Right atrium auricular region (tissue), 2 donors: ENCODE results near the gene COL21A1. TPM values are rescaled to one million over a fixed set of nuclear protein-coding genes. Genes with fewer than 3 reads are reported as not detected.

Experiments used
- DNase-seq: peaks from one replicate; pipeline ENCODE4 v3.0.0-alpha.2; 2019; ENCODE audit warnings: low spot score
- H3K27ac ChIP-seq, 2 donors: fragments of 200-600 bp; sonication (generic); 1 replicate in 1 of 2; 2 replicates in 1 of 2; pipeline ENCODE4 v1.5.1; 2016 to 2019
- H3K27me3 ChIP-seq, 2 donors: fragments of 200-600 bp; sonication (generic); one replicate each; pipeline versions ENCODE4 v1.5.1 to v1.6.0; 2017 to 2019
- H3K36me3 ChIP-seq: fragments of 200-600 bp; sonication (generic); one replicate; pipeline ENCODE4 v1.5.1; 2016
- H3K4me1 ChIP-seq, 2 donors: fragments of 200-600 bp; sonication (generic); one replicate each; pipeline versions ENCODE4 v1.5.1 to v1.6.0; 2017 to 2019
- H3K4me3 ChIP-seq, 2 donors: fragments of 200-600 bp; sonication (generic); 1 replicate in 1 of 2; 2 replicates in 1 of 2; pipeline ENCODE4 v1.5.1; 2017 to 2019; ENCODE audit warnings: mild to moderate bottlenecking in 1 of 2, moderate library complexity in 1 of 2
- H3K9me3 ChIP-seq, 2 donors: fragments of 200-600 bp; sonication (generic); one replicate each; pipeline ENCODE4 v1.5.1; 2019
- total RNA-seq, 2 donors: library from RNA; depleted of rRNA; stranded (reverse); fragments of >200 nt; gene quantifications; one replicate each; pipeline ENCODE4 v1.1.0, GENCODE V29; 2016
- TF ChIP-seq, protein P1 (sequence below), 2 donors: fragments of 200-600 bp; sonication (generic); IDR thresholded peaks; one replicate each; pipeline ENCODE4 v1.5.1; 2019; ENCODE audit warnings: antibody characterized with exemption in 2 of 2

The COL21A1 gene
- total RNA-seq, 2 donors from 2014 or later = 13.6 to 89.7 TPM

DNA sequence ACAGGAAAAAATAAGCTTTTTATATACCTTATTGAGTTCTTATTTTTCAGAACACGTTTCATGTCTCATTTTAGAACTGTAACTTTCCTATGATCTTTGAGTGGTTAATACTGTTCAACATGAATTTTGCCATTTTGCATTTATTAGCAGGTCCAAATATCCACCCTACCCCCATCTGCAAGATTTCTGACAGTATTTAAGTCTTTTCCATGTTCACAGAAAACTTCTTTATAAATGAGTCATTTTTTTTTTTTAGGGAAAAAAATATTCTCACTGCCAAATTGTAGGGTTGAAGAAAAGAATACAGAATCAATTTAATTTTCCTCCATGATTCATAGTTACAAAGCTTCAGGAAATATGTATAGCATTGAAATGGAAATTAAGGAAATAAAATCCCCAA is 101.8 kb downstream of the COL21A1 start:
- Histone ChIP-seq H3K4me3 (no peak overlapping the region), H3K9me3 (no peaks in the 10 kb centered on the region), H3K4me1 (no peaks in the 10 kb centered on the region), H3K36me3 (no peaks in the 10 kb centered on the region), H3K27ac (no peak overlapping the region), H3K27me3 (no peaks in the 10 kb centered on the region)
- TF ChIP-seq, protein P1, sequence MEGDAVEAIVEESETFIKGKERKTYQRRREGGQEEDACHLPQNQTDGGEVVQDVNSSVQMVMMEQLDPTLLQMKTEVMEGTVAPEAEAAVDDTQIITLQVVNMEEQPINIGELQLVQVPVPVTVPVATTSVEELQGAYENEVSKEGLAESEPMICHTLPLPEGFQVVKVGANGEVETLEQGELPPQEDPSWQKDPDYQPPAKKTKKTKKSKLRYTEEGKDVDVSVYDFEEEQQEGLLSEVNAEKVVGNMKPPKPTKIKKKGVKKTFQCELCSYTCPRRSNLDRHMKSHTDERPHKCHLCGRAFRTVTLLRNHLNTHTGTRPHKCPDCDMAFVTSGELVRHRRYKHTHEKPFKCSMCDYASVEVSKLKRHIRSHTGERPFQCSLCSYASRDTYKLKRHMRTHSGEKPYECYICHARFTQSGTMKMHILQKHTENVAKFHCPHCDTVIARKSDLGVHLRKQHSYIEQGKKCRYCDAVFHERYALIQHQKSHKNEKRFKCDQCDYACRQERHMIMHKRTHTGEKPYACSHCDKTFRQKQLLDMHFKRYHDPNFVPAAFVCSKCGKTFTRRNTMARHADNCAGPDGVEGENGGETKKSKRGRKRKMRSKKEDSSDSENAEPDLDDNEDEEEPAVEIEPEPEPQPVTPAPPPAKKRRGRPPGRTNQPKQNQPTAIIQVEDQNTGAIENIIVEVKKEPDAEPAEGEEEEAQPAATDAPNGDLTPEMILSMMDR (IDR thresholded peaks at IDR 0.05) = no peak
- no peak for DNase-seq

DNA sequence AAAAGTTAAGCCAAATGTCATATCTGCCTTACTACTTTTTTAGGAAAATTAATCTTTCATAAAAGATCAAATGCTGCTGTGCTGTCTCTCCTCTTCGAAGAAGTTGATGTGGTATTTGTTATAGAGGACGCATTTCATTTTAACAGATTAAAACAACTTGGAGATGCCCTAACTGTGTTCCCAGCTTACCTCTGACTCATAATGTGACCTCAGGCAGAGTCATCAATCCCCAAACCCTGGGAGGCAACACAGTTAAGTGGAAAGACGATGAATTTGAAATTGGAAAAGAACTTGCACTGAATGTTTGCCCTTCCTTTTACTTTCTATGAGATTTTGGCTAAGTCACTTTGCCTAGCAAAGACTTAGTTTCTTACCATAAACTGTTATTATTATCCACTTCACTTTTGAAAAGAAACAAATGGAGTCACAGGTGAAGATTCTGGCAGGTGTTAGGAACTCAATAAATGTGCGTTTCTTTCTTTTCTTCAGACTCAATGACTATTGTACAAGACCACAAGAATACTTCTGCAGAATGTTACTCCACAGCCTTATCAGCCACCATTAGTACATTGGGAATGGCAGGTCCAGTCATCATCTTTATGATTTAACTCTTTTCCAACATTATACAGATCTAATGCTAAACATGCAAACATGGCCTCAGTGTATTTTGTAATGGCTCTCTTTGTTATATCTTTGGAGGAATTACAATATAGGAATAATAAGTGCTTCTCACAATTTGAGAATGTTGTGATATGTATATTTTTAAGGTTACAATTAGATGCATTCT is 102.6 kb downstream of the COL21A1 start:
- Histone ChIP-seq H3K27me3 (no peaks in the 10 kb centered on the region), H3K4me3 (no peak overlapping the region), H3K36me3 (no peaks in the 10 kb centered on the region), H3K27ac (no peak overlapping the region), H3K4me1 (no peaks in the 10 kb centered on the region), H3K9me3 (no peaks in the 10 kb centered on the region)
- TF ChIP-seq, protein P1 (IDR thresholded peaks at IDR 0.05) = no peak
- no peak for DNase-seq

DNA sequence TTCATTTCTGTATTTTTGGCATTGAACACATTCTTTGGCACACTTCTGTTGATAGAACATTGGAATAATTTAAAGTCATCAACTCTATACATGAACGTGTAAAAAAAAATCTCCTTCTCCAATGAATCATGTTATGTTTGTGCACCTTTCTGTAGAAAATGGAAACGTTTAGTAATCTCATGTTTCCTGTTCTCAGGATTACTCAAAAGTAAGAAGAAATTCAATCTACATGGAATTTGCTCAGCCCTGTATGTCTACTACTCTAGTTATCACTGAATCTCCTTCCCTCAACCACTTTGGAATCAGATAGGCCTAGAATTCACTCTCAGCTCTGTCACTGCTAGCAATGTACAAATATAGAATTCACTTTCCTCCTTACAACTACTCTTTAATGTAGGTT is 103.6 kb downstream of the COL21A1 start:
- no peak for DNase-seq
- H3K36me3 ChIP-seq = no peaks in the 10 kb centered on the region
- H3K9me3 ChIP-seq = no peaks in the 10 kb centered on the region
- H3K4me1 ChIP-seq = no peaks in the 10 kb centered on the region
- TF ChIP-seq, protein P1 (IDR thresholded peaks at IDR 0.05) = no peak
- H3K4me3 ChIP-seq = no peak overlapping the region
- H3K27me3 ChIP-seq = no peaks in the 10 kb centered on the region
- no peak overlapping the region for H3K27ac ChIP-seq

- H3K4me3 ChIP-seq = no peak overlapping the region
- no peaks in the 10 kb centered on the region for H3K9me3 ChIP-seq
- no peaks in the 10 kb centered on the region for H3K36me3 ChIP-seq
- H3K4me1 ChIP-seq = no peaks in the 10 kb centered on the region
- DNase-seq = no peak
- H3K27me3 ChIP-seq = no peaks in the 10 kb centered on the region
- H3K27ac ChIP-seq = no peak overlapping the region
- TF ChIP-seq, protein P1 (IDR thresholded peaks at IDR 0.05) = no peak
Observed at GRCh38 chr6:56140090-56140489, 107.3 kb downstream of the COL21A1 start.

DNA sequence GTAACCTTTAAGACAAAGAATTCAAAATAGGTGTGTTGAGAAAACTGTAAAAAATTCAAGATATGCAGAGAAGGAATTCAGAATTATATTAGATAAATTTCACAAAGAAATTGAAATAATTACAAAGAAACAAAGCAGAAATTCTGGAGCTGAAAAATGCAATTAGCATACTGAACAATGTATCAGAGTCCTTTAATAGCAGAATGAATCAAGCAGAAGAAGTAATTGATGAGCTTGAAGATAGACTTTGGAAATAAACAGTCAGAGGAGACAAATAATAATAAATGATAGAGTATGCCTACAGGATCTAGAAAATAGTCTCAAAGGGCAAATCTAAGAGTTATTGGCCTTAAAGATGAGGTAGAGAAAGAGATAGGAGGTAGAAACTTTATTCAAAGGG is 131.7 kb downstream of the COL21A1 start:
- no peak overlapping the region for H3K27ac ChIP-seq
- H3K9me3 ChIP-seq = peaks cover 0 to 15% of the 10 kb centered on the region in 2 donors
- H3K4me1 ChIP-seq = no peaks in the 10 kb centered on the region
- TF ChIP-seq, protein P1 (IDR thresholded peaks at IDR 0.05) = no peak
- no peak overlapping the region for H3K4me3 ChIP-seq
- no peaks in the 10 kb centered on the region for H3K27me3 ChIP-seq
- no peak for DNase-seq
- H3K36me3 ChIP-seq = no peaks in the 10 kb centered on the region

- Histone ChIP-seq H3K9me3 (peaks cover 0 to 13% of the 10 kb centered on the region in 2 donors), H3K4me3 (no peak overlapping the region), H3K27ac (no peak overlapping the region), H3K36me3 (no peaks in the 10 kb centered on the region), H3K27me3 (no peaks in the 10 kb centered on the region), H3K4me1 (no peaks in the 10 kb centered on the region)
- no peak for DNase-seq
- TF ChIP-seq, protein P1 (IDR thresholded peaks at IDR 0.05) = no peak
Observed at GRCh38 chr6:56109149-56109548, 138.2 kb downstream of the COL21A1 start.
